GM12874 (cell line): Measurements from ENCODE around the gene CRISPLD2.

Source experiments
- TF ChIP-seq, protein P1 (sequence below): IDR thresholded peaks from 2 replicates; pipeline ENCODE4 v1.5.1; 2011; ENCODE audit warnings: low read depth, mild to moderate bottlenecking, control low read depth, low read length, moderate library complexity; ENCODE audit not compliant: insufficient read depth

The CRISPLD2 gene

DNA sequence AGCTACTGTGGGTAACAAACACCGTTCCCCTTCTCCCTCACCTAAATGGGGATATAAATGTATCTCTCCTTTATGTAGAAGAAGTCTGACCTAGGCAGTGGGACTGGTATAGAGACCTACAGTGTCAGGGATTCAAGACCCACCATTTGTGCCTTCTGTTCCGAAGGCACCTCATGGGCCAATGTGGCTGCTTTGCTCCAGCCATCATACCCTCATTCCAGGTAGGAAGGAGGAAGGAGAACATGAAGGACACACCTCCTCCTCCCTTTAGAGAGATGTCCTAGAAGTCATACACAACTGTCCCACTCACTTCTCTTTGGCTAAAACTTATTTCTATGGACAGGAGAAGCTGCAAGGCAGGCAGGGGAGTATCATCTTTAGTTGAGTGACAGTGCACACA is 8.3 kb upstream of the CRISPLD2 start:
- TF ChIP-seq, protein P1, sequence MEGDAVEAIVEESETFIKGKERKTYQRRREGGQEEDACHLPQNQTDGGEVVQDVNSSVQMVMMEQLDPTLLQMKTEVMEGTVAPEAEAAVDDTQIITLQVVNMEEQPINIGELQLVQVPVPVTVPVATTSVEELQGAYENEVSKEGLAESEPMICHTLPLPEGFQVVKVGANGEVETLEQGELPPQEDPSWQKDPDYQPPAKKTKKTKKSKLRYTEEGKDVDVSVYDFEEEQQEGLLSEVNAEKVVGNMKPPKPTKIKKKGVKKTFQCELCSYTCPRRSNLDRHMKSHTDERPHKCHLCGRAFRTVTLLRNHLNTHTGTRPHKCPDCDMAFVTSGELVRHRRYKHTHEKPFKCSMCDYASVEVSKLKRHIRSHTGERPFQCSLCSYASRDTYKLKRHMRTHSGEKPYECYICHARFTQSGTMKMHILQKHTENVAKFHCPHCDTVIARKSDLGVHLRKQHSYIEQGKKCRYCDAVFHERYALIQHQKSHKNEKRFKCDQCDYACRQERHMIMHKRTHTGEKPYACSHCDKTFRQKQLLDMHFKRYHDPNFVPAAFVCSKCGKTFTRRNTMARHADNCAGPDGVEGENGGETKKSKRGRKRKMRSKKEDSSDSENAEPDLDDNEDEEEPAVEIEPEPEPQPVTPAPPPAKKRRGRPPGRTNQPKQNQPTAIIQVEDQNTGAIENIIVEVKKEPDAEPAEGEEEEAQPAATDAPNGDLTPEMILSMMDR = no peak

DNA sequence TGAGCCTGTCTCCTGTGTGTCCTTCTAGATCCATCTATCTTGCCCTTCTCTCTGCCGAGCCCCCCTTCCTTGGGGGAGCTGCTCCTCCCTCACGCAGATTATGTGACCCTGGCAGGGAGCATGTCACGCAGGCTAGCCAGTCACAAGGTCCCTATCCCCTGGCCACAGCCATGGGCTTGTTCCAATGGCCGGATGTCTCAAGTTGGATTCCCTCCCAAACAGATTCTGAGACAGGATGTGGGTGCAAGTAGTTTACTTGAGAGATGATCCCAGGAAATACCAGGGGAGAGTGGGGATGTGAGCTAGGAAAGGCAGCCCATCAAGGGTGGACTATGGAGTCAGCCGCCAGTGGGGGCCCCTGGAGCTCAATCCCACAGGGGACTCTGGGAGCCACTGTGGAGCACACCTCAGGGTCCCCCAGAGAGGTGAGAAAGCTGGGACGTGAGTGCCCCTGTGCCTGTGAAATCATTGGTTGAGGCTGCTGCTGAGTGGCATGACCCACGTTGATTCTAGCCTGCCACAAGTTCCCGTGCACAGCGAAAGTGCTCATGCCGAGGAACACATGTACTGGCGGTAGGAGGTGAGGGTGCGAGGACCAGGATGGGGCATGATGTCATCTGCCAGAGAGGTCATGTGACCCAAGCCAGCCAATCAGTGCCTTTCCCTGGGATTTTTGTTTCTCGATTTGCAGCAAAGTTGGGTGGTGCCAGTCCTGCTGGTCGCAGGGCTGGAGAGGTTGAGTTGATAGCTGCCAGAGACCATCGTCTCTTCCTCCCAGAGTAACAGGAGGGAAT is 6.4 kb upstream of the CRISPLD2 start:
- TF ChIP-seq, protein P1 = no peak

DNA sequence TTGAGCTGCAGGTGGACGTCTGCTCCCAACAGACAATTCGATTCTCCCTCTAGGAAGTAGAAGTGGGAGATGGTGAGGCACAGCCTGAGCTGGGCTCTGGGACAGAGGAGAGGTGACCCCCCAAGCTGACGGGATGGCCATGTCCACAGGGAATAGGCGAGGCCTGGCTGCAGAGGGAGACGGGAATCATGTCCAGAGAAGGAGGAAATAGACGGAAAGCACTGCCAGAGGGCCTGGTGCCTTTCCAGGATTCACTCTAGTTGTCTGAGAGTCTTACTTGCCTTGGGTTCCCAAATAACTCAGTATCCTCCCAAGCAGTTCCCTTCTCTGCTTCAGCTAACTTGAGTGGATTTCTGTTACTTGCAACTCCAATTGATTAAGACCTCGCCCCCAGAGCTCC is 4.3 kb upstream of the CRISPLD2 start:
- TF ChIP-seq, protein P1 = no peak

DNA sequence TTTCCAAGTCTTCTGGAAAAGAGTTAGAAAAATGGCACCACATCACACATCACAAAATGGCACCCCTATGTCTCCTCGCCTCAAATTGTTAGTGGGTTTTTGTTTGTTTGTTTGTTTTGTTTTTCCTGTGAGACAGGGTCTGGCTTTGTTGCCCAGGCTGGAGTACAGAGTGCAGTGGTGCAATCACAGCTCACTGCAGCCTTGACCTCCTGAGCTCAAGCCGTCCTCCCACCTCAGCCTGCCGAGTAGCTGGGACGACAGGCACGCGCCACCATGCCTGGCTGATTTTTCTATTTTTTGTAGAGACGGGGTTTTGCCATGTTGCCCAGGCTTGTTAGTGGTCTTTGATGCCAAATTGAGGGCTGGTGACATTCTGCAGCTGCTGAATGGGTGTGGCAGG is 3.8 kb upstream of the CRISPLD2 start:
- TF ChIP-seq, protein P1 = no peak

DNA sequence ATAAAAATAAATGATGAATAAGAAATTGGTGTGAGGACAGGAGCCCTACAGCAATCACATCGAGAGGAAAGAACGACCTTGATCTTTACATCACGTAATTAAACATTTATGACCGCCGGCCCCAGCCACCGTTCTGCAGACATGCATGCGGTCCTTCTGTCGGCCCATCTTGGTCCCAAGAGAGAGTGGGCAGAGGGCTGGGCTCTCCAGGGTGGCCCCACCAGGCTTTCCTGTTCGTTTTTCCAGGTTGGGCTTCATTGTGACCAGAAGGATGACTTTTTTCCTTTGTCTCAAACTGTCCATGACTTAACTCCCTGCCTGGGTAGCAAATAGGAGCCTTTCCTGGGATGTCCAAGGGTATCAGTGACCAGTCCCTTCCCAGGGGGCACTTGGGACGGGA is 3.3 kb upstream of the CRISPLD2 start:
- TF ChIP-seq, protein P1 = no peak

DNA sequence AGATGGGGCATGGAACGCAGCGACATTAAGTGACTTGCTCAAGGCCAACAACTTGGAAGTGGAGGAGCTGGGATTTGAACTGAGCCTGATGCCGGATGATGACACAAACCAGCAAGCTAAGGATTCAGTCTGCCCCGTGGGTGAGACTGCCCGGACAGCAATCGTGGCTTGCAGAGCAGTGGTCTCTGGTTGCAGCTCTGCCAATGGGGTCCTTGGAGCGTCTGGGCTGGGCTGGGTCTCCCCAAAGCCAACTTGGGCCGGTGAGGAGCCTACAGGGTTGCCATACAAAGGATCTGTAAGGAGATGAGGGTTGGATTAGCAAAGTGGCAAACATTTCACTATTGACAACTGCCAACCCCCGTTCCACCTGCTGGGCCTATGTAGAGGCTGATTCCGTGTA is 2.6 kb upstream of the CRISPLD2 start:
- TF ChIP-seq, protein P1 = no peak

DNA sequence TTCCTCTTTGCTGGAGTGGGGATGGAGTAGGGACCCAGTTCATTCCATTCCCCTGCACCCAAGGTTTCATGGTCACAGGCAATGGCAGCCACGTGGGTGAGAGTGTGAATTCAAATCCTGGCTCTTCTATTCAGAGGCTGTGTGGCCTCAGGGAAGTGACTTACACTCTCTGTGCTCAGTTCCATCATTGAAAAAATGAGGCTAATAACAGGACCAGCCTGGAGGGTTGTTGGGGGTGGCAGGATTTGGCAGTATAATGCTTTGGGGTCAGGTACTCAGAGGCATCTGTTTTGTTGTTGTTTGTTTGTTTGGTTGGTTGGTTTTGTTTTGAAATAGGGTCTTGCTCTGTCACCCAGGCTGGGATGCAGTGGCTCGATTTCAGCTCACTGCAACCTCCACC is 2.2 kb upstream of the CRISPLD2 start:
- TF ChIP-seq, protein P1 = no peak
